ENCODE data around the gene LIX1. TPM values are rescaled to one million over a fixed set of nuclear protein-coding genes. Genes with fewer than 3 reads are reported as not detected.

Gene LIX1
- total and polyA plus RNA-seq, 3 donors from 2014 or later, result 0.76 TPM; not detected in 2

GRCh38 chr5:97111616-97112015 is 30.8 kb downstream of the LIX1 start:
- WGBS, 2 donors, result 59 to 61% methylated on average over 4 of the region's 4 CpGs
- Histone ChIP-seq H3K4me1 (no peaks in the 10 kb centered on the region), H3K27ac (no peak overlapping the region), H3K4me3 (no peak overlapping the region), H3K36me3 (ENCODE audit: low read depth, missing control alignments) (no peaks in the 10 kb centered on the region), H3K9me3 (no peaks in the 10 kb centered on the region), H3K27me3 (no peaks in the 10 kb centered on the region)
- intact Hi-C loops (cut with DNase I; ENCODE audit: low total_unique reads), result no loop called here
- TF ChIP-seq CTCF (IDR thresholded peaks at IDR 0.05), result no peak
- TF ChIP-seq POLR2A (IDR thresholded peaks at IDR 0.05), result no peak
- no peak for DNase-seq

- Histone ChIP-seq H3K36me3 (ENCODE audit: low read depth, missing control alignments) (no peaks in the 10 kb centered on the region), H3K27ac (no peak overlapping the region), H3K27me3 (no peaks in the 10 kb centered on the region), H3K4me1 (no peaks in the 10 kb centered on the region), H3K4me3 (no peak overlapping the region), H3K9me3 (no peaks in the 10 kb centered on the region)
- DNase-seq, result no peak
- WGBS, 2 donors, result 86 to 89% methylated on average over 5 of the region's 5 CpGs
- intact Hi-C loops (cut with DNase I; ENCODE audit: low total_unique reads), result no loop called here
- TF ChIP-seq CTCF (IDR thresholded peaks at IDR 0.05) (no peak), POLR2A (IDR thresholded peaks at IDR 0.05) (no peak)
Measured at GRCh38 chr5:97111004-97111403, 31.4 kb downstream of the LIX1 start.

DNA sequence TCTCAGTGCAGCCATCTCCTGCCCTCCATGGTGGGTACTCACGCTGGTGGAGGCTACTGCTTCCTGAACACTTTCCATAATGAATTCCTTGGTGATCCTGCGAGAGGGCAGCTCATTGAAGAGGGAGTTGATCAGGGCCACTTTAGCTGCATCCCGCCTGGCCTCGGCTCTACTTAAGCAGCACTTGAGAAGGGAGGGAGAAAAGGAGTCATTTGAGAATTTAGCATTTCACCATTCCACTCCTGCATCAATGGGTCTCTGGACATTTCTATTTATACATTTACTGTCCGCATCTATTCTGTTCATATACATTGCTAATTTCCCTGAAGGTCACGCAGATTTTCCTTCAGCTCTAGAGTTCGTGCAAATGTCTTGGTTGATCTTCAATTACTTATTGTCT is 35.1 kb downstream of the LIX1 start:
- no peaks in the 10 kb centered on the region for H3K27me3 ChIP-seq
- H3K4me3 ChIP-seq, result no peak overlapping the region
- no peaks in the 10 kb centered on the region for H3K4me1 ChIP-seq
- H3K36me3 ChIP-seq (ENCODE audit: low read depth, missing control alignments), result no peaks in the 10 kb centered on the region
- H3K27ac ChIP-seq, result no peak overlapping the region
- 94 to 97% methylated on average over 7 of the region's 7 CpGs for WGBS, 2 donors
- H3K9me3 ChIP-seq, result no peaks in the 10 kb centered on the region
- DNase-seq, result no peak
- intact Hi-C loops (cut with DNase I; ENCODE audit: low total_unique reads), result no loop called here
- TF ChIP-seq CTCF (IDR thresholded peaks at IDR 0.05), result no peak

- Histone ChIP-seq H3K9me3 (no peaks in the 10 kb centered on the region), H3K4me1 (no peaks in the 10 kb centered on the region), H3K36me3 (ENCODE audit: low read depth, missing control alignments) (no peaks in the 10 kb centered on the region), H3K27me3 (no peaks in the 10 kb centered on the region), H3K27ac (no peak overlapping the region), H3K4me3 (no peak overlapping the region)
- TF ChIP-seq CTCF (IDR thresholded peaks at IDR 0.05) (no peak), POLR2A (IDR thresholded peaks at IDR 0.05) (no peak)
- 50 to 65% methylated on average over 2 of the region's 2 CpGs for WGBS, 2 donors
- no peak for DNase-seq
- intact Hi-C loops (cut with DNase I; ENCODE audit: low total_unique reads), result no loop called here
Measured at GRCh38 chr5:97106216-97106581, 36.2 kb downstream of the LIX1 start.

DNA sequence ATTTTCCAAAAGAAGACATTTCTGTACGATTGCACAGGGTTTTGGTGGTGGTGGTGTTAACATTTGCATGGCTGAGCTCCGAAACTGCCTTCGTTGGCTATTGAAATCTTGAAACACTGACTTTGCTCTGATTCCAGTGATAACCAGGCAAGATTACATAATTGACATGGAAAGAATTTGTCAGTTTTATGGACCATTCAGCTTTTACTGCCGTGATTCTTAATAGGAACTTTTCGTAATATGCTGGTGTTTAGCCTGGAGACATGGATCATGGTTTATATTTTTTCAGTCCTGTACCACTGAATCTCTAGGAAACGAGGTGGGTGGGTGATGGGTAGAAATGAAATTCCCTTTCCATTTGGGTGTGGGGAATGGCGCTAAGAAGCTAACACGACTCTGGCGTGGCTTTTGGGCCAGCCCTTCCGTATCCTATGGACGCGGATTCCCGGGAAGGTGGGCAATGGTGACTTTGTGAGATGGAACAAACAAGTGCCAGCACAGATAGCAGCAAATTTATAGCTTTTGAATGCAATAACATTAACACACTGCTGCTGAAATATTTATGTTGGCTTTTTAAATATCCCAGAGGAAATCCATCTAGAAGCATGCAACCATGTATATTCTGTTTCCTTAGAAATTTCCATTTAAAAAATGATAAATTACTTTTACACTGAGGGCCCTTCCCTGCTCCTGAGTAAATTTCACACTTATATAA is 36.8 kb downstream of the LIX1 start:
- intact Hi-C loops (cut with DNase I; ENCODE audit: low total_unique reads), result no loop called here
- no peak overlapping the region for H3K27ac ChIP-seq
- H3K36me3 ChIP-seq (ENCODE audit: low read depth, missing control alignments), result no peaks in the 10 kb centered on the region
- WGBS, 2 donors, result 86 to 89% methylated on average over 13 of the region's 13 CpGs
- TF ChIP-seq POLR2A (IDR thresholded peaks at IDR 0.05) (no peak), CTCF (IDR thresholded peaks at IDR 0.05) (no peak)
- no peak for DNase-seq
- no peak overlapping the region for H3K4me3 ChIP-seq
- no peaks in the 10 kb centered on the region for H3K27me3 ChIP-seq
- no peaks in the 10 kb centered on the region for H3K9me3 ChIP-seq
- no peaks in the 10 kb centered on the region for H3K4me1 ChIP-seq
